ENCODE data around the gene MOSPD2. TPM values are rescaled to one million over a fixed set of nuclear protein-coding genes. Genes with fewer than 3 reads are reported as not detected.
A peak's percentile ranks its signal among the peaks of the same experiment; 100 is the strongest.

MOSPD2 gene
- 8.4 and 10.1 TPM in 2 replicates for total RNA-seq
- long read RNA-seq, full-length matches to known transcripts = 42 of 58 reads
- long read RNA-seq, partial matches to known transcripts = 6 of 58 reads
- long read RNA-seq, other reads (novel, unspliced or antisense) = 10 of 58 reads

DNA sequence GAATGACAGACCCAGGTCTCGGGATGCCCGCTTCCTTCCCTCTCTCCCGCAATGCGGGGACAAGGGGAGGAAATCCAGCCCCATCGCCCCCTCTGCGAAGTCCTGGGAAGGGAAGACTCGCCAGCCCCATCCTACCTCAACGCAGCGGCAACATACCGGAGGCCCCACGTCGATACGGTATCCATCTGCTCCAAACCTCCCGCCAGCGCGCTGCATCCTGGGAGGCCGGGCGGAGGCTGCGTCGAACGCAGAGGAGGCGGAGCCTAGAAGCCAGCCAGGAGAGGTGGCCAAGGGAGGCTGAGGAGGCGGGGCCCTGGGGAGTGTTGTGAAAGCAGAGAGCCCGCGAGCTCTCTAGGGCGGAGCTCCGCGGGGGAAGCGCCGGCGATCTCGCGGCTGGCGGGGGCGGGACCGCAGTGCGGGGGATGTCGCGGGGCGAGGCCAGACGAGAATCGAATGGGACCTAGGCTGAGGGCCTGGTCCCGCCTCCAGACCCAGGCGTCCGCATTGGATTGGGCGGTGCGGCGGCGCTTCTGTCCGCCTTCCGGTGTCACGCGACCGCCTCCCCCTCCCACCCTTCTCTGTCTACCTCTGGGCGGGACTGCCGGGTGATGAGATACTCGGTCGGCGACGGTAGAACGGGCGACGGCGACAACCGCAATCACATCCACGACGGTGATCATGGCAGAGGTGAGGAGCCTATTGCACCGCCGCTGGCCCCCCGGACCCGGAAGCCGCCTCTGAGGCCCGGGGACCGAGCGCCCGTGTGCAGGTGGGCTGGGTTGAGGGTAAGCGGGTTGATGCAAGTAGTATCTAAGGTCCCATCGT is at the start of gene MOSPD2, which contains the start of gene FANCB:
Gene MOSPD2 (plus strand): TSS at position 571 of the 825 bp plus-strand sequence. CDS start 108 bp downstream, at position 679.
Gene FANCB (minus strand): TSS at position 219 of the 825 bp plus-strand sequence. CDS start 7,559 bp downstream, outside the sequence.
- peak within 1 kb of the TSS; percentile 71 for H3K27ac Mint-ChIP-seq
- H3K9me3 Mint-ChIP-seq (ENCODE audit: low read depth) = peaks cover 23% of the 10 kb centered on the region
- DNase-seq (ENCODE audit: low spot score, unreplicated experiment) = peak; percentile 86
- H3K27me3 Mint-ChIP-seq = no peaks in the 10 kb centered on the region
- H3K4me3 Mint-ChIP-seq (ENCODE audit: low read depth) = peak within 1 kb of the TSS; percentile 85
- peaks cover 3% of the 10 kb centered on the region for H3K36me3 Mint-ChIP-seq (ENCODE audit: insufficient read depth)
- TF ChIP-seq, protein P1, sequence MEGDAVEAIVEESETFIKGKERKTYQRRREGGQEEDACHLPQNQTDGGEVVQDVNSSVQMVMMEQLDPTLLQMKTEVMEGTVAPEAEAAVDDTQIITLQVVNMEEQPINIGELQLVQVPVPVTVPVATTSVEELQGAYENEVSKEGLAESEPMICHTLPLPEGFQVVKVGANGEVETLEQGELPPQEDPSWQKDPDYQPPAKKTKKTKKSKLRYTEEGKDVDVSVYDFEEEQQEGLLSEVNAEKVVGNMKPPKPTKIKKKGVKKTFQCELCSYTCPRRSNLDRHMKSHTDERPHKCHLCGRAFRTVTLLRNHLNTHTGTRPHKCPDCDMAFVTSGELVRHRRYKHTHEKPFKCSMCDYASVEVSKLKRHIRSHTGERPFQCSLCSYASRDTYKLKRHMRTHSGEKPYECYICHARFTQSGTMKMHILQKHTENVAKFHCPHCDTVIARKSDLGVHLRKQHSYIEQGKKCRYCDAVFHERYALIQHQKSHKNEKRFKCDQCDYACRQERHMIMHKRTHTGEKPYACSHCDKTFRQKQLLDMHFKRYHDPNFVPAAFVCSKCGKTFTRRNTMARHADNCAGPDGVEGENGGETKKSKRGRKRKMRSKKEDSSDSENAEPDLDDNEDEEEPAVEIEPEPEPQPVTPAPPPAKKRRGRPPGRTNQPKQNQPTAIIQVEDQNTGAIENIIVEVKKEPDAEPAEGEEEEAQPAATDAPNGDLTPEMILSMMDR (IDR thresholded peaks at IDR 0.05; ENCODE audit: unreplicated experiment) = no peak
- H3K4me1 Mint-ChIP-seq (ENCODE audit: low read depth) = peaks cover 2% of the 10 kb centered on the region

GRCh38 chrX:14825851-14826250 is 47.4 kb upstream of the MOSPD2 start:
- Mint-ChIP-seq H3K27ac (no peak overlapping the region), H3K4me3 (ENCODE audit: low read depth) (no peak overlapping the region), H3K36me3 (ENCODE audit: insufficient read depth) (peaks cover 2% of the 10 kb centered on the region), H3K4me1 (ENCODE audit: low read depth) (no peaks in the 10 kb centered on the region), H3K9me3 (ENCODE audit: low read depth) (peaks cover 34% of the 10 kb centered on the region), H3K27me3 (no peaks in the 10 kb centered on the region)
- DNase-seq (ENCODE audit: low spot score, unreplicated experiment) = no peak
- TF ChIP-seq, protein P1 (IDR thresholded peaks at IDR 0.05; ENCODE audit: unreplicated experiment) = no peak

GRCh38 chrX:14826319-14826718 is 46.9 kb upstream of the MOSPD2 start:
- no peak overlapping the region for H3K4me3 Mint-ChIP-seq (ENCODE audit: low read depth)
- H3K27ac Mint-ChIP-seq = no peak overlapping the region
- TF ChIP-seq, protein P1 (IDR thresholded peaks at IDR 0.05; ENCODE audit: unreplicated experiment) = no peak
- no peaks in the 10 kb centered on the region for H3K4me1 Mint-ChIP-seq (ENCODE audit: low read depth)
- DNase-seq (ENCODE audit: low spot score, unreplicated experiment) = no peak
- H3K27me3 Mint-ChIP-seq = no peaks in the 10 kb centered on the region
- peaks cover 34% of the 10 kb centered on the region for H3K9me3 Mint-ChIP-seq (ENCODE audit: low read depth)
- peaks cover 2% of the 10 kb centered on the region for H3K36me3 Mint-ChIP-seq (ENCODE audit: insufficient read depth)

DNA sequence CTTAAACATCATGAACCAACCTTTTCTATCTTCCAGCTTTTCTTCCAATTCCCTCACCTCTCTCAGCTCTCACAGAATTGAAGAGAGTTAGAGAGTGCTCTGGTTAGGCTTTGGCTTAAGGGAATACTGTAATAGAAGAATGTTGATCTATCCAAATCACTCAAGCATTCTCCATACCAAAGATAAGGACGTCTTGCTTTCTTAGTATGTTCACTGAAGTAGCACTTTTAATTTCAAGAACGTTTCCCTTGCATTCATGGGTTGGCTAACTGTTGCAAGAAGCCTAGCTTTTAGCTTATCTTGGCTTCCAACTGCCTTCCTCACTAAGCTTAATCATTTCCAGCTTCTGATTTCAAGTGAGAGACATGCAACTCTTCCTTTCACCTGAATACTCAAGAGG is 43.6 kb upstream of the MOSPD2 start:
- Mint-ChIP-seq H3K4me1 (ENCODE audit: low read depth) (no peaks in the 10 kb centered on the region), H3K4me3 (ENCODE audit: low read depth) (no peak overlapping the region), H3K27ac (no peak overlapping the region), H3K36me3 (ENCODE audit: insufficient read depth) (peaks cover 2% of the 10 kb centered on the region), H3K9me3 (ENCODE audit: low read depth) (peaks cover 46% of the 10 kb centered on the region), H3K27me3 (no peaks in the 10 kb centered on the region)
- DNase-seq (ENCODE audit: low spot score, unreplicated experiment) = no peak
- TF ChIP-seq, protein P1 (IDR thresholded peaks at IDR 0.05; ENCODE audit: unreplicated experiment) = no peak

DNA sequence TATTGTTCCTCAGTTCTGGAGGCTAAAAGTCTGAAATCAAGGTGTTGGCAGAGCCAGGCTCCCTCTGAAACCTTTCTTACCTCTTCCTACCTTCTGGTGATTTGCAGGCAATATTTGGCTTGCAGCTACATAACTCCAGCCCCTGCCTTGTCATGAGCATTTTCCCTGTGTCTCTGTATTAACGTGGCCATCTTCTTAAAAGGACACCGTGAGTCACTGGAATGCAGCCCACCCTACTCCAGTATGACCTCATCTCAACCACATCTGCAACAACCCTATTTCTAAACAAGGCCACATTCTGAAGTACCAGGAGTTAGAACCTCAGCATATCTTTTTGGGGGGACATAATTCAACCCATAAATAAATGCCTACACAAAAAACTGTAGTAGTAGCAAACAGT is 41.1 kb upstream of the MOSPD2 start:
- DNase-seq (ENCODE audit: low spot score, unreplicated experiment) = no peak
- no peak overlapping the region for H3K4me3 Mint-ChIP-seq (ENCODE audit: low read depth)
- H3K36me3 Mint-ChIP-seq (ENCODE audit: insufficient read depth) = peaks cover 4% of the 10 kb centered on the region
- peaks cover 47% of the 10 kb centered on the region for H3K9me3 Mint-ChIP-seq (ENCODE audit: low read depth)
- H3K4me1 Mint-ChIP-seq (ENCODE audit: low read depth) = no peaks in the 10 kb centered on the region
- H3K27me3 Mint-ChIP-seq = no peaks in the 10 kb centered on the region
- TF ChIP-seq, protein P1 (IDR thresholded peaks at IDR 0.05; ENCODE audit: unreplicated experiment) = no peak
- H3K27ac Mint-ChIP-seq = no peak overlapping the region
